Activated naive CD8-positive, alpha-beta T cell treated with anti-CD3 and anti-CD28 coated beads, Interleukin-2, amount 50 U/mL, for 24 hours (primary cell): ENCODE results near the gene RGS5.
"Not testable (repeated sequence)": the region's sequence is repeated elsewhere in the genome, so short reads cannot be mapped to it uniquely, and the experiment has no call there.

Experiments used
- ATAC-seq: fragments of 150-1000 bp; cut with Tn5 transposase; one replicate; pipeline ENCODE4 v1.10.0; 2021
- DNase-seq: peaks from one replicate; pipeline ENCODE4 v3.0.0; 2021
- H3K27ac Mint-ChIP-seq: one replicate; pipeline ENCODE4 v1.8.0; 2021; ENCODE audit warnings: mild to moderate bottlenecking, mixed read lengths
- H3K27me3 Mint-ChIP-seq: one replicate; pipeline ENCODE4 v1.8.0; 2021; ENCODE audit warnings: mixed read lengths
- H3K36me3 Mint-ChIP-seq: one replicate; pipeline ENCODE4 v1.8.0; 2021; ENCODE audit warnings: low read depth, mixed read lengths
- H3K4me1 Mint-ChIP-seq: one replicate; pipeline ENCODE4 v1.8.0; 2021; ENCODE audit warnings: mixed read lengths
- H3K4me3 Mint-ChIP-seq: one replicate; pipeline ENCODE4 v1.8.0; 2021; ENCODE audit warnings: mild to moderate bottlenecking, moderate library complexity, mixed read lengths
- H3K9me3 Mint-ChIP-seq: one replicate; pipeline ENCODE4 v1.8.0; 2021; ENCODE audit warnings: mixed read lengths

Gene RGS5

GRCh38 chr1:163202833-163203451, at the start of gene RGS5:
Gene RGS5, minus strand, starts transcription at chr1:163202916. Its CDS starts 81 bp downstream, at chr1:163202835.
- Mint-ChIP-seq H3K9me3 (no peaks in the 10 kb centered on the region), H3K27ac (no peak within 1 kb of the TSS), H3K36me3 (no peaks in the 10 kb centered on the region), H3K4me1 (no peaks in the 10 kb centered on the region), H3K4me3 (no peak within 1 kb of the TSS), H3K27me3 (no peaks in the 10 kb centered on the region)
- no peak for DNase-seq
- ATAC-seq = no peak

- Mint-ChIP-seq H3K9me3 (no peaks in the 10 kb centered on the region), H3K27me3 (no peaks in the 10 kb centered on the region), H3K4me3 (no peak overlapping the region), H3K4me1 (no peaks in the 10 kb centered on the region), H3K36me3 (peaks cover 4% of the 10 kb centered on the region), H3K27ac (no peak overlapping the region)
- DNase-seq (no peak), ATAC-seq (no peak)
These were observed 47.8 kb upstream of the RGS5 start for GRCh38 chr1:163250382-163250974.

GRCh38 chr1:163248064-163248463, 45.3 kb upstream of the RGS5 start:
- ATAC-seq = no peak
- Mint-ChIP-seq H3K4me3 (no peak overlapping the region), H3K27ac (no peak overlapping the region)

GRCh38 chr1:163244648-163245047, 41.9 kb upstream of the RGS5 start:
- H3K4me3 Mint-ChIP-seq, DNase-seq, H3K36me3 Mint-ChIP-seq, H3K27ac Mint-ChIP-seq, ATAC-seq, H3K27me3 Mint-ChIP-seq, H3K4me1 Mint-ChIP-seq, H3K9me3 Mint-ChIP-seq: not testable (repeated sequence)

More at GRCh38 chr1:163248064-163248463, 45.3 kb upstream of the RGS5 start:
- no peak for DNase-seq
- Mint-ChIP-seq H3K36me3 (peaks cover under 1% of the 10 kb centered on the region), H3K9me3 (no peaks in the 10 kb centered on the region), H3K4me1 (no peaks in the 10 kb centered on the region), H3K27me3 (no peaks in the 10 kb centered on the region)

- Mint-ChIP-seq H3K4me1 (no peaks in the 10 kb centered on the region), H3K9me3 (peaks cover 5% of the 10 kb centered on the region), H3K27me3 (no peaks in the 10 kb centered on the region), H3K36me3 (peaks cover 2% of the 10 kb centered on the region), H3K27ac (no peak overlapping the region), H3K4me3 (no peak overlapping the region)
- ATAC-seq = no peak
- no peak for DNase-seq
These were observed 39.0 kb upstream of the RGS5 start for GRCh38 chr1:163241746-163242145.

- H3K27ac Mint-ChIP-seq = no peak overlapping the region
These were observed 38.0 kb upstream of the RGS5 start for GRCh38 chr1:163240705-163241104.

GRCh38 chr1:163233643-163234042, 30.9 kb upstream of the RGS5 start:
- not testable (repeated sequence) for H3K27me3 Mint-ChIP-seq, H3K4me3 Mint-ChIP-seq, H3K9me3 Mint-ChIP-seq, ATAC-seq, H3K4me1 Mint-ChIP-seq, DNase-seq, H3K27ac Mint-ChIP-seq, H3K36me3 Mint-ChIP-seq

More at GRCh38 chr1:163240705-163241104, 38.0 kb upstream of the RGS5 start:
- Mint-ChIP-seq H3K9me3 (peaks cover 5% of the 10 kb centered on the region), H3K4me1 (no peaks in the 10 kb centered on the region), H3K36me3 (peaks cover 2% of the 10 kb centered on the region), H3K4me3 (no peak overlapping the region), H3K27me3 (no peaks in the 10 kb centered on the region)
- DNase-seq = no peak
- ATAC-seq = no peak

GRCh38 chr1:163231385-163231784, 28.7 kb upstream of the RGS5 start:
- H3K4me1 Mint-ChIP-seq = no peaks in the 10 kb centered on the region
- H3K4me3 Mint-ChIP-seq = no peak overlapping the region
- no peaks in the 10 kb centered on the region for H3K36me3 Mint-ChIP-seq
- no peaks in the 10 kb centered on the region for H3K27me3 Mint-ChIP-seq
- no peak overlapping the region for H3K27ac Mint-ChIP-seq
- no peak for DNase-seq
- ATAC-seq = no peak
- peaks cover 5% of the 10 kb centered on the region for H3K9me3 Mint-ChIP-seq

- no peaks in the 10 kb centered on the region for H3K36me3 Mint-ChIP-seq
- ATAC-seq (no peak), DNase-seq (no peak)
- H3K27ac Mint-ChIP-seq = no peak overlapping the region
- H3K27me3 Mint-ChIP-seq = no peaks in the 10 kb centered on the region
- H3K4me1 Mint-ChIP-seq = no peaks in the 10 kb centered on the region
- H3K4me3 Mint-ChIP-seq = no peak overlapping the region
- peaks cover 5% of the 10 kb centered on the region for H3K9me3 Mint-ChIP-seq
These were observed 28.1 kb upstream of the RGS5 start for GRCh38 chr1:163230827-163231226.

GRCh38 chr1:163228271-163228670, 25.6 kb upstream of the RGS5 start:
- not testable (repeated sequence) for ATAC-seq, H3K36me3 Mint-ChIP-seq, H3K9me3 Mint-ChIP-seq, H3K27ac Mint-ChIP-seq, H3K4me3 Mint-ChIP-seq, DNase-seq, H3K4me1 Mint-ChIP-seq, H3K27me3 Mint-ChIP-seq

- no peaks in the 10 kb centered on the region for H3K4me1 Mint-ChIP-seq
- no peaks in the 10 kb centered on the region for H3K27me3 Mint-ChIP-seq
- DNase-seq (no peak), ATAC-seq (no peak)
- no peaks in the 10 kb centered on the region for H3K36me3 Mint-ChIP-seq
- no peak overlapping the region for H3K4me3 Mint-ChIP-seq
- H3K27ac Mint-ChIP-seq = no peak overlapping the region
- peaks cover 5% of the 10 kb centered on the region for H3K9me3 Mint-ChIP-seq
These were observed 24.4 kb upstream of the RGS5 start for GRCh38 chr1:163227126-163227525.

- H3K4me1 Mint-ChIP-seq = no peaks in the 10 kb centered on the region
- ATAC-seq = no peak
- peaks cover 17% of the 10 kb centered on the region for H3K27me3 Mint-ChIP-seq
- no peak overlapping the region for H3K4me3 Mint-ChIP-seq
- no peak overlapping the region for H3K27ac Mint-ChIP-seq
- no peak for DNase-seq
- H3K9me3 Mint-ChIP-seq = no peaks in the 10 kb centered on the region
- no peaks in the 10 kb centered on the region for H3K36me3 Mint-ChIP-seq
These were observed 10.9 kb upstream of the RGS5 start for GRCh38 chr1:163213626-163214025.

GRCh38 chr1:163211667-163212066, 9.0 kb upstream of the RGS5 start:
- Mint-ChIP-seq H3K4me3 (no peak overlapping the region), H3K27ac (no peak overlapping the region), H3K27me3 (peaks cover 17% of the 10 kb centered on the region), H3K4me1 (no peaks in the 10 kb centered on the region), H3K36me3 (no peaks in the 10 kb centered on the region), H3K9me3 (no peaks in the 10 kb centered on the region)
- DNase-seq = no peak
- no peak for ATAC-seq

GRCh38 chr1:163205513-163205912, 2.8 kb upstream of the RGS5 start:
- no peak overlapping the region for H3K27ac Mint-ChIP-seq
- no peaks in the 10 kb centered on the region for H3K27me3 Mint-ChIP-seq
- ATAC-seq (no peak), DNase-seq (no peak)
- no peaks in the 10 kb centered on the region for H3K36me3 Mint-ChIP-seq
- no peak overlapping the region for H3K4me3 Mint-ChIP-seq
- H3K9me3 Mint-ChIP-seq = no peaks in the 10 kb centered on the region
- no peaks in the 10 kb centered on the region for H3K4me1 Mint-ChIP-seq

- no peak for ATAC-seq
- no peaks in the 10 kb centered on the region for H3K27me3 Mint-ChIP-seq
- no peak overlapping the region for H3K27ac Mint-ChIP-seq
- no peaks in the 10 kb centered on the region for H3K4me1 Mint-ChIP-seq
- no peaks in the 10 kb centered on the region for H3K9me3 Mint-ChIP-seq
- no peak for DNase-seq
- H3K4me3 Mint-ChIP-seq = no peak overlapping the region
- no peaks in the 10 kb centered on the region for H3K36me3 Mint-ChIP-seq
These were observed 845 bp upstream of the RGS5 start for GRCh38 chr1:163203561-163203960.
